H1 (cell line): ENCODE measurements around the gene TBC1D22A. TPM values are rescaled to one million over a fixed set of nuclear protein-coding genes. Genes with fewer than 3 reads are reported as not detected.

Source experiments
- CTCF ChIA-PET: fragments of 300-600 bp; sonication (Branson Sonifier 250); formaldehyde crosslinking; loops from one replicate; lab custom pipeline; 2021; ENCODE audit not compliant: partially characterized antibody; lab: Charles Lee
- POLR2A ChIA-PET: fragments of 300-600 bp; sonication (Branson Sonifier 250); formaldehyde crosslinking; loops from one replicate; lab custom pipeline; 2021; ENCODE audit warnings: inconsistent platforms; ENCODE audit not compliant: partially characterized antibody; lab: Charles Lee
- DNase-seq, 2 experiments: peaks; one replicate each; pipeline versions ENCODE4 v3.0.0 to v3.0.0-alpha.2; 2010 to 2022; ENCODE audit warnings: low spot score in 2 of 2, low read depth in 1 of 2, mixed read lengths in 1 of 2
- FAIRE-seq: peaks from 2 replicates; lab custom pipeline; 2011; peaks lifted over from hg19 to GRCh38; lab: Jason Lieb, UNC
- H2AFZ ChIP-seq: 2 replicates; pipeline ENCODE4 v1.8.1; 2012; ENCODE audit warnings: low read length, inconsistent platforms
- H2AK5ac ChIP-seq: 2 replicates; pipeline ENCODE4 v1.6.1; 2013; ENCODE audit warnings: low read depth, low read length
- H2BK120ac ChIP-seq: replicated peaks from 2 replicates; pipeline ENCODE3; 2013; ENCODE audit warnings: low read depth, low read length, inconsistent platforms
- H2BK12ac ChIP-seq: 2 replicates; pipeline ENCODE4 v1.6.1; 2013; ENCODE audit warnings: low read depth, low read length
- H2BK15ac ChIP-seq: 2 replicates; pipeline ENCODE4 v1.6.1; 2013; ENCODE audit warnings: low read length
- H2BK20ac ChIP-seq: 2 replicates; pipeline ENCODE4 v1.6.1; 2013; ENCODE audit warnings: low read length
- H2BK5ac ChIP-seq: 2 replicates; pipeline ENCODE4 v1.6.1; 2013; ENCODE audit warnings: low read depth, low read length
- H3K14ac ChIP-seq: 2 replicates; pipeline ENCODE4 v1.6.1; 2013; ENCODE audit warnings: inconsistent platforms; ENCODE audit not compliant: insufficient read length
- H3K18ac ChIP-seq: 2 replicates; pipeline ENCODE4 v1.6.1; 2013; ENCODE audit warnings: low read length; ENCODE audit errors: extremely low read depth
- H3K23ac ChIP-seq: 2 replicates; pipeline ENCODE4 v1.6.1; 2013; ENCODE audit warnings: inconsistent platforms; ENCODE audit not compliant: insufficient read length
- H3K23me2 ChIP-seq: 2 replicates; pipeline ENCODE4 v1.6.1; 2013; ENCODE audit warnings: low read depth, low read length
- H3K27ac ChIP-seq: 2 replicates; pipeline ENCODE4 v1.6.1; 2011; ENCODE audit warnings: low read depth, low read length, inconsistent platforms
- H3K27me3 ChIP-seq, 4 experiments: replicated peaks in 1 of 4; 1 replicate in 1 of 4; 2 replicates in 3 of 4; pipeline versions ENCODE4 v1.6.1 to v1.8.1; 2011 to 2013; ENCODE audit warnings: low read length in 3 of 4, mild to moderate bottlenecking in 3 of 4, inconsistent platforms in 2 of 4, mixed read lengths in 2 of 4, moderate library complexity in 1 of 4; ENCODE audit not compliant: control insufficient read depth in 3 of 4, insufficient read depth in 3 of 4; ENCODE audit errors: extremely low read depth in 1 of 4
- H3K36me3 ChIP-seq, 4 experiments: 2 replicates each; pipeline versions ENCODE4 v1.6.1 to v1.8.1; 2011 to 2013; ENCODE audit warnings: mild to moderate bottlenecking in 4 of 4, low read length in 3 of 4, moderate library complexity in 2 of 4, control low read depth in 1 of 4, inconsistent platforms in 1 of 4; ENCODE audit not compliant: insufficient read depth in 4 of 4, control insufficient read depth in 2 of 4
- H3K4ac ChIP-seq: replicated peaks from 2 replicates; pipeline ENCODE3; 2013; ENCODE audit warnings: low read length, low read depth, mixed read lengths, inconsistent platforms; ENCODE audit not compliant: insufficient read length
- H3K4me1 ChIP-seq, 4 experiments: replicated peaks in 1 of 4; 1 replicate in 1 of 4; 2 replicates in 3 of 4; pipeline versions ENCODE4 v1.6.1 to v1.8.1; 2011 to 2013; ENCODE audit warnings: low read length in 3 of 4, inconsistent platforms in 2 of 4, mixed read lengths in 1 of 4; ENCODE audit not compliant: insufficient read depth in 4 of 4, control insufficient read depth in 3 of 4
- H3K4me2 ChIP-seq, 2 experiments: 2 replicates each; pipeline versions ENCODE4 v1.6.1 to v1.8.1; 2011 to 2013; ENCODE audit warnings: low read depth in 2 of 2, low read length in 2 of 2, control low read depth in 1 of 2, inconsistent platforms in 1 of 2, mild to moderate bottlenecking in 1 of 2; ENCODE audit not compliant: insufficient read depth in 1 of 2
- H3K4me3 ChIP-seq, 4 experiments: fragments of 200-600, 300-600 bp in 1 of 4; sonication (generic), shearing (Covaris generic), sonication (Bioruptor Twin) in 1 of 4; 2 replicates each; pipeline versions ENCODE4 v1.5.1 to v1.8.1; 2011 to 2016; ENCODE audit warnings: low read length in 4 of 4, low read depth in 3 of 4, control low read depth in 2 of 4, inconsistent platforms in 2 of 4, mild to moderate bottlenecking in 2 of 4, mixed read lengths in 1 of 4, moderate library complexity in 1 of 4; ENCODE audit not compliant: insufficient read depth in 2 of 4; ENCODE audit errors: extremely low read depth in 1 of 4
- H3K56ac ChIP-seq: replicated peaks from 2 replicates; pipeline ENCODE3; 2013; ENCODE audit warnings: low read depth, mild to moderate bottlenecking, mixed read lengths, low read length, inconsistent platforms; ENCODE audit not compliant: insufficient read length
- H3K79me1 ChIP-seq: 2 replicates; pipeline ENCODE4 v1.6.1; 2013; ENCODE audit warnings: low read depth, low read length, control low read depth
- H3K79me2 ChIP-seq, 2 experiments: 2 replicates each; pipeline versions ENCODE4 v1.6.1 to v1.8.1; 2012 to 2013; ENCODE audit warnings: low read length in 2 of 2, mild to moderate bottlenecking in 2 of 2, inconsistent platforms in 1 of 2; ENCODE audit not compliant: insufficient read depth in 2 of 2, control insufficient read depth in 1 of 2
- H3K9ac ChIP-seq, 4 experiments: replicated peaks in 1 of 4; 1 replicate in 1 of 4; 2 replicates in 3 of 4; pipeline versions ENCODE4 v1.6.1 to v1.8.1; 2011 to 2013; ENCODE audit warnings: low read depth in 3 of 4, low read length in 3 of 4, control low read depth in 2 of 4, mild to moderate bottlenecking in 2 of 4, moderate library complexity in 2 of 4, inconsistent platforms in 1 of 4; ENCODE audit errors: extremely low read depth in 1 of 4
- H3K9me3 ChIP-seq, 2 experiments: 2 replicates each; pipeline versions ENCODE4 v1.6.1 to v1.8.1; 2012 to 2013; ENCODE audit warnings: mild to moderate bottlenecking in 2 of 2, moderate library complexity in 2 of 2, control low read depth in 1 of 2, inconsistent platforms in 1 of 2, low read depth in 1 of 2, low read length in 1 of 2, mixed read lengths in 1 of 2; ENCODE audit not compliant: insufficient read depth in 2 of 2
- H4K20me1 ChIP-seq, 2 experiments: replicated peaks in 1 of 2; 2 replicates each; pipeline versions ENCODE3 to v1.8.1; 2011 to 2013; ENCODE audit warnings: inconsistent platforms in 2 of 2, low read length in 2 of 2, mild to moderate bottlenecking in 1 of 2; ENCODE audit not compliant: insufficient read depth in 2 of 2, control insufficient read depth in 1 of 2
- H4K5ac ChIP-seq: 2 replicates; pipeline ENCODE4 v1.6.1; 2013; ENCODE audit warnings: low read length, low read depth, mixed read lengths, inconsistent platforms; ENCODE audit not compliant: insufficient read length
- H4K8ac ChIP-seq: 2 replicates; pipeline ENCODE4 v1.8.0; 2013; ENCODE audit warnings: mild to moderate bottlenecking, moderate library complexity, low read length, inconsistent platforms; ENCODE audit not compliant: insufficient read depth; ENCODE audit errors: extremely low read depth
- H4K91ac ChIP-seq: replicated peaks from 2 replicates; pipeline ENCODE3; 2013; ENCODE audit warnings: low read length, mixed read lengths, inconsistent platforms; ENCODE audit not compliant: insufficient read length
- BACH1 ChIP-seq: IDR thresholded peaks from 2 replicates; pipeline ENCODE4 v1.6.1; 2012; ENCODE audit warnings: low read length, improper control_type of control experiment
- CEBPB ChIP-seq: IDR thresholded peaks from 2 replicates; pipeline ENCODE4 v1.6.1; 2012; ENCODE audit warnings: low read depth, low read length
- CHD2 ChIP-seq: IDR thresholded peaks from 2 replicates; pipeline ENCODE4 v1.6.1; 2012; ENCODE audit warnings: low read length, improper control_type of control experiment
- EGR1 ChIP-seq: IDR thresholded peaks from 2 replicates; pipeline ENCODE4 v1.6.1; 2011; ENCODE audit warnings: low read depth, low read length, borderline replicate concordance
- EZH2 ChIP-seq: fragments of 200-600 bp; sonication (generic); IDR thresholded peaks from 2 replicates; pipeline ENCODE4 v1.7.1; 2012; ENCODE audit warnings: low read depth, mild to moderate bottlenecking, moderate library complexity, low read length, inconsistent platforms; ENCODE audit not compliant: severe bottlenecking
- FOSL1 ChIP-seq: IDR thresholded peaks from 2 replicates; pipeline ENCODE4 v1.6.1; 2011; ENCODE audit warnings: mild to moderate bottlenecking, low read depth, low read length, moderate library complexity; ENCODE audit not compliant: insufficient read depth
- NRF1 ChIP-seq: IDR thresholded peaks from 2 replicates; pipeline ENCODE4 v1.6.1; 2011; ENCODE audit warnings: mild to moderate bottlenecking, low read depth, low read length, improper control_type of control experiment
- RXRA ChIP-seq: IDR thresholded peaks from 2 replicates; pipeline ENCODE4 v1.6.1; 2011; ENCODE audit warnings: low read depth, mild to moderate bottlenecking, low read length, moderate library complexity; ENCODE audit not compliant: insufficient read depth
- SP2 ChIP-seq: IDR thresholded peaks from 2 replicates; pipeline ENCODE4 v1.6.1; 2012; ENCODE audit warnings: mild to moderate bottlenecking, low read length, inconsistent platforms
- USF2 ChIP-seq: IDR thresholded peaks from 2 replicates; pipeline ENCODE4 v1.6.1; 2011; ENCODE audit warnings: low read length, improper control_type of control experiment
- ZNF274 ChIP-seq: IDR thresholded peaks from 2 replicates; pipeline ENCODE4 v1.7.0; 2012; ENCODE audit warnings: low read length, borderline replicate concordance; ENCODE audit errors: extremely low read depth
- WGBS, 2 experiments: shearing (Covaris generic) in 1 of 2; methylation state at CpG; one replicate each; pipeline versions ENCODE4 v1.1.6 to v1.1.7; 2013 to 2015; ENCODE audit warnings: low lambda C conversion rate in 2 of 2, mixed read lengths in 2 of 2, inconsistent platforms in 1 of 2, low coverage in 1 of 2, missing lambda C conversion rate in 1 of 2; ENCODE audit not compliant: insufficient replicate concordance in 2 of 2, insufficient coverage in 1 of 2, insufficient read length in 1 of 2; ENCODE audit errors: extremely low coverage in 1 of 2, missing lambda C conversion rate in 1 of 2; 5-methylcytosine and 5-hydroxymethylcytosine counted together
- polyA plus RNA-seq, 7 experiments: library from polyadenylated mRNA; depleted of rRNA in 3 of 7; stranded (reverse) in 5 of 7; unstranded in 2 of 7; fragments of >200 nt in 5 of 7; fragments of 200-250 nt in 2 of 7; gene quantifications; 1 replicate in 5 of 7; 2 replicates in 1 of 7; 4 replicates in 1 of 7; pipeline versions ENCODE4 v1.2.1 to v1.2.3, GENCODE V29; 2011 to 2013; ENCODE audit warnings: missing spikeins in 2 of 7, mixed read lengths in 2 of 7
- total RNA-seq: library from RNA; stranded (reverse); fragmentation: NEBNext Ultra II Directional; extraction: Animal tissue kit (Norgen Biotek cat#: 25700); gene quantifications from 2 replicates; pipeline ENCODE4 v1.2.1, GENCODE V29; 2021
- TF ChIP-seq, protein P1 (sequence below): IDR thresholded peaks from 2 replicates; pipeline ENCODE4 v1.6.1; 2012; ENCODE audit warnings: inconsistent platforms

TBC1D22A gene
- total and polyA plus RNA-seq, 2 of the 8 experiments (the other 6 are each of a cell fraction or from before 2014, with no cell fraction given) = 11.9 to 18.4 TPM

- FAIRE-seq (no peak), DNase-seq (no peak)
- H4K20me1 ChIP-seq = no peaks in the 10 kb centered on the region
- POLR2A ChIA-PET = interaction anchor here (1.2 to 4.4 kb wide), 2 partner anchors 8 to 11 kb away, joined by 3 to 25 read pairs; partner anchors contain the start of gene TBC1D22A
- H3K23ac ChIP-seq = no peak overlapping the region
- H2BK12ac ChIP-seq = 0 out of 2 replicates have a peak overlapping the region, but pooled peaks have one; percentile 68
- H3K4me3 ChIP-seq = no peak overlapping the region
- H3K23me2 ChIP-seq = no peaks in the 10 kb centered on the region
- no peak overlapping the region for H2BK120ac ChIP-seq
- no peak overlapping the region for H3K4me2 ChIP-seq
- peak overlapping the region; percentile 88; the same call in 1 of the 2 replicates for H4K8ac ChIP-seq
- H4K5ac ChIP-seq = no peak overlapping the region
- no peak overlapping the region for H2BK20ac ChIP-seq
- no peak overlapping the region for H3K14ac ChIP-seq
- no peak overlapping the region for H3K27ac ChIP-seq
- no peak overlapping the region for H2BK5ac ChIP-seq
- H2AFZ ChIP-seq = no peak overlapping the region
- no peak overlapping the region for H2AK5ac ChIP-seq
- H3K56ac ChIP-seq = no peak overlapping the region
- CTCF ChIA-PET = interaction anchor here (1.0 to 2.9 kb wide), 5 partner anchors 8 to 53 kb away, joined by 3 to 15 read pairs (median 4); partner anchors contain the start of gene TBC1D22A
- H3K79me2 ChIP-seq = no peaks in the 10 kb centered on the region
- H3K9me3 ChIP-seq = peaks cover 8 to 13% of the 10 kb centered on the region in 2 experiments
- H2BK15ac ChIP-seq = no peak overlapping the region
- no peaks in the 10 kb centered on the region for H3K36me3 ChIP-seq
- no peaks in the 10 kb centered on the region for H3K4me1 ChIP-seq
- no peak overlapping the region for H3K18ac ChIP-seq
- no peaks in the 10 kb centered on the region for H3K79me1 ChIP-seq
- peaks cover 0 to 4% (median 2%) of the 10 kb centered on the region in 4 experiments; a peak in 5 of 7 replicates for H3K27me3 ChIP-seq
- no peak overlapping the region for H4K91ac ChIP-seq
- no peak overlapping the region for H3K9ac ChIP-seq
- WGBS, 2 experiments = 91% methylated on average over 12 of the region's 12 CpGs; no CpG with 5 or more reads in 1 of the 2 experiments
- no peak overlapping the region for H3K4ac ChIP-seq
- TF ChIP-seq FOSL1 (no peak), USF2 (no peak), CEBPB (no peak), ZNF274 (no peak), RXRA (no peak), EGR1 (no peak), SP2 (no peak), CHD2 (no peak), NRF1 (no peak), BACH1 (no peak), EZH2 (no peak)
- TF ChIP-seq, protein P1, sequence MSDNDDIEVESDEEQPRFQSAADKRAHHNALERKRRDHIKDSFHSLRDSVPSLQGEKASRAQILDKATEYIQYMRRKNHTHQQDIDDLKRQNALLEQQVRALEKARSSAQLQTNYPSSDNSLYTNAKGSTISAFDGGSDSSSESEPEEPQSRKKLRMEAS = no peak
Observed at GRCh38 chr22:46750863-46751443, 11.5 kb upstream of the TBC1D22A start.
